Aorta (tissue), 5 donors: ENCODE data around the gene USP25. TPM values are rescaled to one million over a fixed set of nuclear protein-coding genes. Genes with fewer than 3 reads are reported as not detected.

Experiments
- ATAC-seq: fragments of 200-7000 bp; cut with Tn5 transposase; one replicate; pipeline ENCODE4 v1.9.1; 2022; ENCODE audit warnings: moderate library complexity; ENCODE audit not compliant: low FRiP score
- DNase-seq, 2 donors: peaks; one replicate each; pipeline ENCODE4 v3.0.0-alpha.2; 2020
- H3K27ac ChIP-seq, 2 donors: one replicate each; pipeline ENCODE4 v1.5.1; 2013; ENCODE audit warnings: low read length in 2 of 2, mild to moderate bottlenecking in 2 of 2, moderate library complexity in 2 of 2, control low read depth in 1 of 2, inconsistent platforms in 1 of 2, low read depth in 1 of 2
- H3K27me3 ChIP-seq, 2 donors: one replicate each; pipeline ENCODE4 v1.6.1; 2013; ENCODE audit warnings: control low read depth in 1 of 2, low read length in 1 of 2, mild to moderate bottlenecking in 1 of 2, moderate library complexity in 1 of 2; ENCODE audit not compliant: insufficient read depth in 2 of 2, control insufficient read depth in 1 of 2
- H3K36me3 ChIP-seq, 2 donors: one replicate each; pipeline ENCODE4 v1.6.1; 2013; ENCODE audit warnings: control low read depth in 1 of 2, low read length in 1 of 2, mild to moderate bottlenecking in 1 of 2; ENCODE audit not compliant: insufficient read depth in 2 of 2, control insufficient read depth in 1 of 2
- H3K4me1 ChIP-seq, 2 donors: one replicate each; pipeline ENCODE4 v1.6.1; 2013; ENCODE audit warnings: low read length in 2 of 2, control low read depth in 1 of 2, mild to moderate bottlenecking in 1 of 2, moderate library complexity in 1 of 2; ENCODE audit not compliant: insufficient read depth in 2 of 2, control insufficient read depth in 1 of 2
- H3K4me3 ChIP-seq, 2 donors: one replicate each; pipeline ENCODE4 v1.5.1; 2013; ENCODE audit warnings: low read length in 2 of 2, control low read depth in 1 of 2, mild to moderate bottlenecking in 1 of 2
- H3K9me3 ChIP-seq: one replicate; pipeline ENCODE4 v1.6.1; 2013; ENCODE audit warnings: mild to moderate bottlenecking, low read length; ENCODE audit not compliant: control insufficient read depth
- WGBS, 2 donors: extraction: QIAGEN DNeasy Blood & Tissue Kit; methylation state at CpG; one replicate each; pipeline ENCODE4 v1.1.7; 2013; 5-methylcytosine and 5-hydroxymethylcytosine counted together
- intact Hi-C, 2 donors: fragments of 100-400 bp; cut with DNase I; formaldehyde crosslinking; loops; one replicate each; pipeline versions ENCODE4 v1.14.2 to v1.15.0; 2022
- polyA plus RNA-seq, 2 donors: library from polyadenylated mRNA; stranded (reverse); fragments of 200-250 nt; gene quantifications; one replicate each; pipeline ENCODE4 v1.2.3, GENCODE V29; 2013
- total RNA-seq, 2 donors: library from RNA; stranded (reverse); fragmentation: NEBNext Ultra II Directional; extraction: Animal tissue kit (Norgen Biotek cat#: 25700); gene quantifications; one replicate each; pipeline ENCODE4 v1.2.1, GENCODE V29; 2021
- donor health status: healthy with polysubstance abuse.
- donor health status: Bipolar disorder and iron deficiency.
- donor health status: DM: no; HTN: no; CAD: no.
- donor health status: DM: no; HTN: no; CAD: no.
- donor health status: DM: yes; HTN: yes; CAD: no.

Gene USP25
- total and polyA plus RNA-seq, 4 donors: 9.3 to 54.2 (median 25.5) TPM

DNA sequence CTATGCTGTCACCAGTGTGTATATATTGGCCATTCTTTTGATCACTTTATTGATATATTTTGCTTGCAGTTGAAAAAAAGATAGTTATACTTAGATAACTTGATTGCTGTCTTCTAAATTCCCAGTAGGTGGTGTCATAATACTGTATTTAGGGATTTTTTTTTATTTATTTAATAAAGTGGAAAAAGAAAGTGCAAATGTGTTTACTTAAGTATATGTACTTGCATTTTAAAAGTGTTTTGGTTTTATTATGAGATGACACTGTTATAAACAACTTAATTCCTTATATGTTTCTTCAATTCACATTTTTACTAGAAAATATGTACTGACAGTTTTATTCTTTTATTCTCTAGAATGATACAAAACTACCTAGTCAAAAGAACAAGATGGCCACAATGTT lies 164.8 kb downstream of the USP25 start:
- no peak for DNase-seq
- Histone ChIP-seq H3K27me3 (no peaks in the 10 kb centered on the region), H3K4me3 (no peak overlapping the region), H3K36me3 (no peaks in the 10 kb centered on the region), H3K9me3 (no peaks in the 10 kb centered on the region), H3K4me1 (no peaks in the 10 kb centered on the region), H3K27ac (no peak overlapping the region)
- intact Hi-C loops: loop anchor here in 1 of 2 donors (10.0 kb wide), 1 partner anchor 440 kb away; no protein-coding TSS in a partner anchor
- no peak for ATAC-seq

DNA sequence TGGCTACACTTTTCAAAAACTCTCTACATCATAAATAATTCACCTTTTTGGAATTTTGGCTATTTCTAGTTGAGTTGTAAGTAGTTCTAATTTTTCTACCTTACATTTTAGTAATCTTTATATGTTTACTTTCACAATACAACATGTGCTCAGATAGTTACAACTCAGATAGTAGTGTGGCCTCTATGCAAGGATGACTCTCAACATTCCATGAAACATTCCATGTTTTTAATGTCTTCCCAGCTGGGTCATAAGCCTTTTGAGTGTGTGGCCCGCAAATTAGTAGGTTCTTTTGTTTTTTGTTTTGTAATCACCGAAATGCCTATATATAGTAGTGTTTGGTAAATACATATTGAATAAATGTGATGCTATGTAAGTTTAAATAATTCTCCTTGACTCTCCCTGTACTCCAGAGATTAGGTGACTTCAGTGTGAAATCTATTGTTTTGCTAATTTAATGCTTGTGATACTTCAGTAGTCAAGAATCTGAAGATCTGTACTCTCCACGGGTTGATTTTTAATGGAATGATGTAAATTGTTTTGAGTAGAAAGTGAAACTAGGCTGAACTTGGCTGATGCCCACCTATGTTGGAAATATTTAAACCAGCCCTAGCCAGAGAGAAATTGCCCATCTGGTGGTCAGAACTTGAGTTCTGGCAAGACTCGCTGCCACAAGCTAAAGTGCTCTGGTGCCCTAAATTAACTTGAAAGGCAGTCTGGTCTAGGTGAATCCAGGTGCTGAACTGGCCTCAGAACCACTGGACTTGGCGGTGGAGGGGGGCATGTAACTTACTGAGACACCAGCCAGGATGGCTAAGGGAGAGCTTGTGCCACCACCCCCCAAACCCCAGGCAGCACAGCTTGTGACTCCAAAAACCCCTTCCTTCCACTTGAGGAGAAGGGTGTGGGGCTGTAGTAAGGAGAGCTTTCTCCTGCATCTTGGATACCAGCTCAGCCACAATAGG lies 165.6 kb downstream of the USP25 start:
- ATAC-seq: peak; percentile 19
- no peak for DNase-seq
- intact Hi-C loops: loop anchor here (5.0 to 10.0 kb wide), 2 partner anchors 432 to 439 kb away; no protein-coding TSS in a partner anchor
- Histone ChIP-seq H3K4me3 (no peak overlapping the region), H3K27me3 (no peaks in the 10 kb centered on the region), H3K9me3 (no peaks in the 10 kb centered on the region), H3K36me3 (no peaks in the 10 kb centered on the region), H3K4me1 (no peaks in the 10 kb centered on the region), H3K27ac (no peak overlapping the region)
- WGBS, 2 donors: 51 to 55% methylated on average over 5 of the region's 5 CpGs

DNA sequence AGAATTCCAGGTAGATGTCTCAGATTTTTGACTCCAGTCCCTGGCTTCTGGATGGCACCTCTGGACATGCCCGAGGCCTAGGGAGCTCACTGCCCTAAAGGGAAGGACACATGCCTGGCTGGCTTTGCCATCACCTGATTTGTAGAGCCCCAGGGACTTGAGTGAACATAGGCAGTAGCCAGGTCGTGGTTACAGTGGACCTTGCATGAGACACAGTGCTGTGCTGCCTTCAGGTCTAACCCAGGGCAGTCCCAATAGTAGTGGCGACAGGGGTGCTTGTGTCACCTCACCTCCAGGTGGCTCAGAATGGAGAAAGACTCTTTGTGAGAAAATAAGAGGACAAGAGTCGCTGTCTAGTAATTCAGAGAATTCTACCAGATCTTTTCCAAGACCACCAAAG lies 166.7 kb downstream of the USP25 start:
- Histone ChIP-seq H3K27me3 (no peaks in the 10 kb centered on the region), H3K36me3 (no peaks in the 10 kb centered on the region), H3K9me3 (no peaks in the 10 kb centered on the region), H3K27ac (no peak overlapping the region), H3K4me3 (no peak overlapping the region), H3K4me1 (no peaks in the 10 kb centered on the region)
- ATAC-seq (no peak), DNase-seq (no peak)
- 92 to 93% methylated on average over 4 of the region's 4 CpGs for WGBS, 2 donors
- intact Hi-C loops: loop anchor here (5.0 to 10.0 kb wide), 2 partner anchors 431 to 438 kb away; no protein-coding TSS in a partner anchor

GRCh38 chr21:15904389-15904788 lies 174.6 kb downstream of the USP25 start:
- H3K27me3 ChIP-seq: no peaks in the 10 kb centered on the region
- DNase-seq: no peak
- H3K4me1 ChIP-seq: no peaks in the 10 kb centered on the region
- ATAC-seq: no peak
- intact Hi-C loops: no loop called here
- no peak overlapping the region for H3K4me3 ChIP-seq
- WGBS, 2 donors: 89 to 92% methylated on average over 8 of the region's 8 CpGs
- H3K36me3 ChIP-seq: no peaks in the 10 kb centered on the region
- peaks cover 2% of the 10 kb centered on the region for H3K9me3 ChIP-seq
- H3K27ac ChIP-seq: no peak overlapping the region

- H3K9me3 ChIP-seq: peaks cover 2% of the 10 kb centered on the region
- no peaks in the 10 kb centered on the region for H3K27me3 ChIP-seq
- no peaks in the 10 kb centered on the region for H3K4me1 ChIP-seq
- H3K27ac ChIP-seq: no peak overlapping the region
- ATAC-seq (no peak), DNase-seq (no peak)
- no peaks in the 10 kb centered on the region for H3K36me3 ChIP-seq
- intact Hi-C loops: no loop called here
- 87 to 89% methylated on average over 6 of the region's 6 CpGs for WGBS, 2 donors
- no peak overlapping the region for H3K4me3 ChIP-seq
Measured at GRCh38 chr21:15908187-15908586, 178.4 kb downstream of the USP25 start.

DNA sequence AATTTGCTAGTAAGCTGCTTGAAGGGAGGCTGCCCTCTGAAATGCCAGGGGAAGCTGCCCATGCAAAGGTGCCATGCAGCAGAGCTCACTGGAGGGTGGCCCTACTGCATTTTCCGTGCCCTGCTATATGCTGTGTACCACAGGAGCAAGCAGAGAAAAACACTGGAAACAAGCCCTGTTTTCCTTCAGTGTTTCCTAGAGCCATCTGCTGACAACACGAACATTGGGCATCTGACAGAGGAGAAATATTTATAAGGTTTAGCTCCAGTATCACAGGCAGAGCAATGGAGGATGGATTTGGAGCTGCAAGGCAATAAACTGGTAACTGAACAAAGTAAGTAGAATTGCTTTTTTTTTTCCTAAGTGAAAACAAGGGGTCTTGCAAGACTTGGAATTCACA lies 198.4 kb downstream of the USP25 start:
- no peaks in the 10 kb centered on the region for H3K9me3 ChIP-seq
- H3K4me3 ChIP-seq: no peak overlapping the region
- DNase-seq (no peak), ATAC-seq (no peak)
- 59 to 70% methylated on average over 2 of the region's 2 CpGs for WGBS, 2 donors
- H3K4me1 ChIP-seq: no peaks in the 10 kb centered on the region
- H3K27ac ChIP-seq: no peak overlapping the region
- intact Hi-C loops: no loop called here
- no peaks in the 10 kb centered on the region for H3K27me3 ChIP-seq
- no peaks in the 10 kb centered on the region for H3K36me3 ChIP-seq

DNA sequence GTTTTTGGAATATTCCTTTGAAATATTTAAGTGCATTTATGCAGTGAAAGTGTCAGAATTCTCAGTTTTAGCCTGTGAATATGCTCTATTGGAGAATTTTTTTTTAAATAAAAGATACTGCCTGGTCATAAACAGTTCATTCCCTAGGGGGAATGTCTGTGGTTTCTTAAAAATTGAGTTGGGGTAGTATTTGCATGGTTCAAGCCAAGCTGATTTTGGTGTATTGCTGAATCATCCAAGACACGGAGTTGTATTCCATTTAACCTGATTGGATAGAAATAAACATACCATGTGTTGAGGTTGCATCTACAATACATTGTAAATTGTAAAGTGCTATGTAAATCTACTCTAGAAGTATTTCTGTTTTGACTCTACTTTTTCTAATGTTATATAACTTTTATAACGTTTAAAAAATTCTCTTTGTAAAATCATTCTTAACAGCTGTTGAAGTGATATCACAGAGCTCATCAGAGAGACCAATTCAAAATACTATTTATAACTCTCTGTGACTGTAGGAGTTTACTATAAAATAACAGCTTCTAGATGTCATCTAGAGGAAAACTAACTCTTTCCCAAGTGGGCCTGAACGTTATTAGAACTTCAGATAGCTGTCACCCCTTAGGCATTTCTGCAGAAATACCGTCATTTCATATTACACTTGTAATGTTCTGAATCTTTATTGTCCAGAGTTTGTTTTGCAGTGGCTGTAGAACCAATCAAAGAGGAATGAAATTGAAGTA lies 199.1 kb downstream of the USP25 start:
- Histone ChIP-seq H3K4me1 (no peaks in the 10 kb centered on the region), H3K4me3 (no peak overlapping the region), H3K36me3 (no peaks in the 10 kb centered on the region), H3K27ac (no peak overlapping the region), H3K9me3 (no peaks in the 10 kb centered on the region), H3K27me3 (no peaks in the 10 kb centered on the region)
- DNase-seq (no peak), ATAC-seq (no peak)
- WGBS, 2 donors: 30 to 38% methylated on average over 4 of the region's 4 CpGs
- intact Hi-C loops: no loop called here

DNA sequence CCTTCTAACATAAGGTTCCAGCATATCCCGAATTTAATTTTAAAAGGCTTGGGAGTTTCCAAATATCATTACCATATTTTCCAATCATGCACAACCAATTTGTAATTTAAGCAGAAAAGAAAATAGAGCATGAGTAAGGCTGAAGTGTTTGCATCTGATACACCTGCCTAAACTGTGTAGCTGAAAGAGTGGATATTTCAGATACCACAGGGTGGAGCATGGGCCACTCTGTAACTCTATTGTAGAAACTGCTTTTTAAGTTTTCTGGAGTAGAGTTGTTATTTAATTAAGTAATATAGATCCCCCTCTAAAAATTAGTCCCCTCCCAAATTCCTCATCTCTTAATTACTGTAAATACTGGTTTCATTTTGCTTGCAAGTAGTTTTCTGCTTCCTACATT lies 199.8 kb downstream of the USP25 start:
- Histone ChIP-seq H3K4me1 (no peaks in the 10 kb centered on the region), H3K27me3 (no peaks in the 10 kb centered on the region), H3K36me3 (no peaks in the 10 kb centered on the region), H3K4me3 (no peak overlapping the region), H3K9me3 (no peaks in the 10 kb centered on the region), H3K27ac (no peak overlapping the region)
- intact Hi-C loops: no loop called here
- no peak for ATAC-seq
- WGBS, 2 donors: 89 to 92% methylated on average over 1 of the region's 1 CpG
- no peak for DNase-seq
